ENCODE data around the gene RIF1.

GRCh38 chr2:151498178-151498577, 88.5 kb downstream of the RIF1 start:
- TF ChIP-seq CTCF (IDR thresholded peaks at IDR 0.05 in 8 of 11, conservative IDR thresholded peaks at IDR 0.05 in 3 of 11): no peak
- TF ChIP-seq POLR2AphosphoS5 (IDR thresholded peaks at IDR 0.05): no peak
- no peak for TF ChIP-seq POLR2A (IDR thresholded peaks at IDR 0.05)
